H1 (cell line): ENCODE data around the gene TRAPPC2B. TPM values are rescaled to one million over a fixed set of nuclear protein-coding genes. Genes with fewer than 3 reads are reported as not detected.

ENCODE experiments used
- CTCF ChIA-PET: fragments of 300-600 bp; sonication (Branson Sonifier 250); formaldehyde crosslinking; loops from one replicate; lab custom pipeline; 2021; ENCODE audit not compliant: partially characterized antibody; lab: Charles Lee
- POLR2A ChIA-PET: fragments of 300-600 bp; sonication (Branson Sonifier 250); formaldehyde crosslinking; loops from one replicate; lab custom pipeline; 2021; ENCODE audit warnings: inconsistent platforms; ENCODE audit not compliant: partially characterized antibody; lab: Charles Lee
- DNase-seq, 2 experiments: peaks; one replicate each; pipeline versions ENCODE4 v3.0.0 to v3.0.0-alpha.2; 2010 to 2022; ENCODE audit warnings: low spot score in 2 of 2, low read depth in 1 of 2, mixed read lengths in 1 of 2
- FAIRE-seq: peaks from 2 replicates; lab custom pipeline; 2011; peaks lifted over from hg19 to GRCh38; lab: Jason Lieb, UNC
- H2AFZ ChIP-seq: 2 replicates; pipeline ENCODE4 v1.8.1; 2012; ENCODE audit warnings: low read length, inconsistent platforms
- H2AK5ac ChIP-seq: 2 replicates; pipeline ENCODE4 v1.6.1; 2013; ENCODE audit warnings: low read depth, low read length
- H2BK120ac ChIP-seq: replicated peaks from 2 replicates; pipeline ENCODE3; 2013; ENCODE audit warnings: low read depth, low read length, inconsistent platforms
- H2BK12ac ChIP-seq: 2 replicates; pipeline ENCODE4 v1.6.1; 2013; ENCODE audit warnings: low read depth, low read length
- H2BK15ac ChIP-seq: 2 replicates; pipeline ENCODE4 v1.6.1; 2013; ENCODE audit warnings: low read length
- H2BK20ac ChIP-seq: 2 replicates; pipeline ENCODE4 v1.6.1; 2013; ENCODE audit warnings: low read length
- H2BK5ac ChIP-seq: 2 replicates; pipeline ENCODE4 v1.6.1; 2013; ENCODE audit warnings: low read depth, low read length
- H3K14ac ChIP-seq: 2 replicates; pipeline ENCODE4 v1.6.1; 2013; ENCODE audit warnings: inconsistent platforms; ENCODE audit not compliant: insufficient read length
- H3K18ac ChIP-seq: 2 replicates; pipeline ENCODE4 v1.6.1; 2013; ENCODE audit warnings: low read length; ENCODE audit errors: extremely low read depth
- H3K23ac ChIP-seq: 2 replicates; pipeline ENCODE4 v1.6.1; 2013; ENCODE audit warnings: inconsistent platforms; ENCODE audit not compliant: insufficient read length
- H3K23me2 ChIP-seq: 2 replicates; pipeline ENCODE4 v1.6.1; 2013; ENCODE audit warnings: low read depth, low read length
- H3K27ac ChIP-seq: 2 replicates; pipeline ENCODE4 v1.6.1; 2011; ENCODE audit warnings: low read depth, low read length, inconsistent platforms
- H3K27me3 ChIP-seq, 4 experiments: replicated peaks in 1 of 4; 1 replicate in 1 of 4; 2 replicates in 3 of 4; pipeline versions ENCODE4 v1.6.1 to v1.8.1; 2011 to 2013; ENCODE audit warnings: low read length in 3 of 4, mild to moderate bottlenecking in 3 of 4, inconsistent platforms in 2 of 4, mixed read lengths in 2 of 4, moderate library complexity in 1 of 4; ENCODE audit not compliant: control insufficient read depth in 3 of 4, insufficient read depth in 3 of 4; ENCODE audit errors: extremely low read depth in 1 of 4
- H3K36me3 ChIP-seq, 4 experiments: 2 replicates each; pipeline versions ENCODE4 v1.6.1 to v1.8.1; 2011 to 2013; ENCODE audit warnings: mild to moderate bottlenecking in 4 of 4, low read length in 3 of 4, moderate library complexity in 2 of 4, control low read depth in 1 of 4, inconsistent platforms in 1 of 4; ENCODE audit not compliant: insufficient read depth in 4 of 4, control insufficient read depth in 2 of 4
- H3K4ac ChIP-seq: replicated peaks from 2 replicates; pipeline ENCODE3; 2013; ENCODE audit warnings: low read length, low read depth, mixed read lengths, inconsistent platforms; ENCODE audit not compliant: insufficient read length
- H3K4me1 ChIP-seq, 4 experiments: replicated peaks in 1 of 4; 1 replicate in 1 of 4; 2 replicates in 3 of 4; pipeline versions ENCODE4 v1.6.1 to v1.8.1; 2011 to 2013; ENCODE audit warnings: low read length in 3 of 4, inconsistent platforms in 2 of 4, mixed read lengths in 1 of 4; ENCODE audit not compliant: insufficient read depth in 4 of 4, control insufficient read depth in 3 of 4
- H3K4me2 ChIP-seq, 2 experiments: 2 replicates each; pipeline versions ENCODE4 v1.6.1 to v1.8.1; 2011 to 2013; ENCODE audit warnings: low read depth in 2 of 2, low read length in 2 of 2, control low read depth in 1 of 2, inconsistent platforms in 1 of 2, mild to moderate bottlenecking in 1 of 2; ENCODE audit not compliant: insufficient read depth in 1 of 2
- H3K4me3 ChIP-seq, 4 experiments: fragments of 200-600, 300-600 bp in 1 of 4; sonication (generic), shearing (Covaris generic), sonication (Bioruptor Twin) in 1 of 4; 2 replicates each; pipeline versions ENCODE4 v1.5.1 to v1.8.1; 2011 to 2016; ENCODE audit warnings: low read length in 4 of 4, low read depth in 3 of 4, control low read depth in 2 of 4, inconsistent platforms in 2 of 4, mild to moderate bottlenecking in 2 of 4, mixed read lengths in 1 of 4, moderate library complexity in 1 of 4; ENCODE audit not compliant: insufficient read depth in 2 of 4; ENCODE audit errors: extremely low read depth in 1 of 4
- H3K56ac ChIP-seq: replicated peaks from 2 replicates; pipeline ENCODE3; 2013; ENCODE audit warnings: low read depth, mild to moderate bottlenecking, mixed read lengths, low read length, inconsistent platforms; ENCODE audit not compliant: insufficient read length
- H3K79me1 ChIP-seq: 2 replicates; pipeline ENCODE4 v1.6.1; 2013; ENCODE audit warnings: low read depth, low read length, control low read depth
- H3K79me2 ChIP-seq, 2 experiments: 2 replicates each; pipeline versions ENCODE4 v1.6.1 to v1.8.1; 2012 to 2013; ENCODE audit warnings: low read length in 2 of 2, mild to moderate bottlenecking in 2 of 2, inconsistent platforms in 1 of 2; ENCODE audit not compliant: insufficient read depth in 2 of 2, control insufficient read depth in 1 of 2
- H3K9ac ChIP-seq, 4 experiments: replicated peaks in 1 of 4; 1 replicate in 1 of 4; 2 replicates in 3 of 4; pipeline versions ENCODE4 v1.6.1 to v1.8.1; 2011 to 2013; ENCODE audit warnings: low read depth in 3 of 4, low read length in 3 of 4, control low read depth in 2 of 4, mild to moderate bottlenecking in 2 of 4, moderate library complexity in 2 of 4, inconsistent platforms in 1 of 4; ENCODE audit errors: extremely low read depth in 1 of 4
- H3K9me3 ChIP-seq, 2 experiments: 2 replicates each; pipeline versions ENCODE4 v1.6.1 to v1.8.1; 2012 to 2013; ENCODE audit warnings: mild to moderate bottlenecking in 2 of 2, moderate library complexity in 2 of 2, control low read depth in 1 of 2, inconsistent platforms in 1 of 2, low read depth in 1 of 2, low read length in 1 of 2, mixed read lengths in 1 of 2; ENCODE audit not compliant: insufficient read depth in 2 of 2
- H4K20me1 ChIP-seq, 2 experiments: replicated peaks in 1 of 2; 2 replicates each; pipeline versions ENCODE3 to v1.8.1; 2011 to 2013; ENCODE audit warnings: inconsistent platforms in 2 of 2, low read length in 2 of 2, mild to moderate bottlenecking in 1 of 2; ENCODE audit not compliant: insufficient read depth in 2 of 2, control insufficient read depth in 1 of 2
- H4K5ac ChIP-seq: 2 replicates; pipeline ENCODE4 v1.6.1; 2013; ENCODE audit warnings: low read length, low read depth, mixed read lengths, inconsistent platforms; ENCODE audit not compliant: insufficient read length
- H4K8ac ChIP-seq: 2 replicates; pipeline ENCODE4 v1.8.0; 2013; ENCODE audit warnings: mild to moderate bottlenecking, moderate library complexity, low read length, inconsistent platforms; ENCODE audit not compliant: insufficient read depth; ENCODE audit errors: extremely low read depth
- H4K91ac ChIP-seq: replicated peaks from 2 replicates; pipeline ENCODE3; 2013; ENCODE audit warnings: low read length, mixed read lengths, inconsistent platforms; ENCODE audit not compliant: insufficient read length
- ATF2 ChIP-seq: IDR thresholded peaks from 2 replicates; pipeline ENCODE4 v1.6.1; 2012; ENCODE audit warnings: low read length, inconsistent platforms
- BRCA1 ChIP-seq: IDR thresholded peaks from 2 replicates; pipeline ENCODE4 v1.6.1; 2012; ENCODE audit warnings: low read depth, low read length, improper control_type of control experiment
- CBX8 ChIP-seq: fragments of 300-800, 300-1000 bp; sonication (generic); IDR thresholded peaks from 2 replicates; pipeline ENCODE4 v1.7.1; 2016; ENCODE audit warnings: low read depth, low read length, borderline replicate concordance
- JUN ChIP-seq: IDR thresholded peaks from 2 replicates; pipeline ENCODE4 v1.6.1; 2011; ENCODE audit warnings: low read depth, mild to moderate bottlenecking, improper control_type of control experiment, low read length
- KDM1A ChIP-seq: fragments of 200-600, 300-600 bp; sonication (generic); IDR thresholded peaks from 2 replicates; pipeline ENCODE4 v1.7.1; 2016; ENCODE audit warnings: mild to moderate bottlenecking, low read length, borderline replicate concordance
- KDM5A ChIP-seq: fragments of 200-600 bp; IDR thresholded peaks from 2 replicates; pipeline ENCODE4 v1.7.1; 2012; ENCODE audit warnings: mild to moderate bottlenecking, low read length, inconsistent platforms, mixed read lengths
- RFX5 ChIP-seq: IDR thresholded peaks from 2 replicates; pipeline ENCODE4 v1.6.1; 2011; ENCODE audit warnings: low read depth, low read length, improper control_type of control experiment, borderline replicate concordance
- SAP30 ChIP-seq: fragments of 300-600 bp; sonication (generic); IDR thresholded peaks from 2 replicates; pipeline ENCODE4 v1.7.1; 2012; ENCODE audit warnings: low read length, moderate library complexity, mild to moderate bottlenecking, inconsistent platforms; ENCODE audit not compliant: insufficient read depth, insufficient replicate concordance
- SIN3A ChIP-seq, 2 experiments: IDR thresholded peaks in 1 of 2; conservative IDR thresholded peaks in 1 of 2; 2 replicates each; pipeline ENCODE4 v1.6.1; 2011 to 2012; ENCODE audit warnings: low read length in 2 of 2, improper control_type of control experiment in 1 of 2, low read depth in 1 of 2, mild to moderate bottlenecking in 1 of 2
- SRF ChIP-seq: IDR thresholded peaks from 2 replicates; pipeline ENCODE4 v1.6.1; 2011; ENCODE audit warnings: mild to moderate bottlenecking, low read depth, low read length, moderate library complexity
- USF2 ChIP-seq: IDR thresholded peaks from 2 replicates; pipeline ENCODE4 v1.6.1; 2011; ENCODE audit warnings: low read length, improper control_type of control experiment
- ZNF274 ChIP-seq: IDR thresholded peaks from 2 replicates; pipeline ENCODE4 v1.7.0; 2012; ENCODE audit warnings: low read length, borderline replicate concordance; ENCODE audit errors: extremely low read depth
- polyA plus RNA-seq, 7 experiments: library from polyadenylated mRNA; depleted of rRNA in 3 of 7; stranded (reverse) in 5 of 7; unstranded in 2 of 7; fragments of >200 nt in 5 of 7; fragments of 200-250 nt in 2 of 7; gene quantifications; 1 replicate in 5 of 7; 2 replicates in 1 of 7; 4 replicates in 1 of 7; pipeline versions ENCODE4 v1.2.1 to v1.2.3, GENCODE V29; 2011 to 2013; ENCODE audit warnings: missing spikeins in 2 of 7, mixed read lengths in 2 of 7
- total RNA-seq: library from RNA; stranded (reverse); fragmentation: NEBNext Ultra II Directional; extraction: Animal tissue kit (Norgen Biotek cat#: 25700); gene quantifications from 2 replicates; pipeline ENCODE4 v1.2.1, GENCODE V29; 2021

The TRAPPC2B gene
- total and polyA plus RNA-seq, 2 of the 8 experiments (the other 6 are each of a cell fraction or from before 2014, with no cell fraction given): 8.7 to 28.3 TPM

GRCh38 chr19:57359300-57359699 lies 4.1 kb upstream of the TRAPPC2B start:
- Histone ChIP-seq H2AFZ (no peak overlapping the region), H2BK5ac (no peak overlapping the region), H3K4ac (no peak overlapping the region), H2BK20ac (no peak overlapping the region), H3K79me1 (peaks cover 7% of the 10 kb centered on the region), H3K9me3 (no peaks in the 10 kb centered on the region), H4K8ac (no peak overlapping the region), H3K4me2 (no peak overlapping the region), H3K23me2 (peaks cover 9% of the 10 kb centered on the region), H3K4me1 (peaks cover 0 to 2% (median 1%) of the 10 kb centered on the region in 4 experiments; a peak in 2 of 7 replicates), H3K9ac (no peak overlapping the region), H3K36me3 (peaks cover 7 to 35% (median 30%) of the 10 kb centered on the region in 4 experiments), H2BK120ac (no peak overlapping the region), H3K79me2 (peaks cover 0 to 6% of the 10 kb centered on the region in 2 experiments; a peak in 1 of 4 replicates), H3K27me3 (no peaks in the 10 kb centered on the region), H3K23ac (no peak overlapping the region), H2AK5ac (no peak overlapping the region), H3K56ac (no peak overlapping the region), H2BK12ac (no peak overlapping the region), H3K14ac (no peak overlapping the region), H3K18ac (no peak overlapping the region), H4K20me1 (no peaks in the 10 kb centered on the region), H3K27ac (no peak overlapping the region), H4K5ac (no peak overlapping the region), H4K91ac (no peak overlapping the region), H3K4me3 (no peak overlapping the region), H2BK15ac (no peak overlapping the region)
- FAIRE-seq (no peak), DNase-seq (no peak)
- TF ChIP-seq BRCA1: no peak
- TF ChIP-seq ATF2: no peak
- TF ChIP-seq KDM1A: no peak
- no peak for TF ChIP-seq SIN3A (conservative IDR thresholded peaks at IDR 0.05 in 1 of 2, IDR thresholded peaks at IDR 0.05 in 1 of 2; ENCODE audit: low read depth in 1 of 2, low read length in 2 of 2)
- TF ChIP-seq SRF: no peak
- TF ChIP-seq USF2: no peak
- TF ChIP-seq CBX8: no peak
- TF ChIP-seq SAP30: no peak
- no peak for TF ChIP-seq RFX5
- TF ChIP-seq KDM5A: no peak
- no peak for TF ChIP-seq JUN
- TF ChIP-seq ZNF274: no peak
- POLR2A ChIA-PET: interaction anchor here (1.4 kb wide), 1 partner anchor 8 kb away, joined by 4 read pairs; the partner anchor contains the start of gene ZNF304
- CTCF ChIA-PET: no interaction called here
